Right lobe of liver (tissue), 4 donors: ENCODE results near the gene MX1.

Experiments
- POLR2A ChIP-seq: fragments of 450-650 bp; IDR thresholded peaks from one replicate; pipeline ENCODE4 v1.6.1; 2017; ENCODE audit warnings: antibody characterized with exemption, mild to moderate bottlenecking
- TF ChIP-seq, protein P1 (sequence below), 4 donors: fragments of 200-600 bp in 3 of 4; fragments of 450-650 bp in 1 of 4; IDR thresholded peaks; one replicate each; pipeline versions ENCODE4 v1.5.1 to v1.8.0; 2016 to 2022; ENCODE audit warnings: antibody characterized with exemption in 4 of 4, mild to moderate bottlenecking in 2 of 4
- donor health status: DM: no; HTN: no; CAD: no.
- donor health status: DM: no; HTN: no; CAD: no.
- donor health status: DM: no; HTN: yes; CAD: no.

DNA sequence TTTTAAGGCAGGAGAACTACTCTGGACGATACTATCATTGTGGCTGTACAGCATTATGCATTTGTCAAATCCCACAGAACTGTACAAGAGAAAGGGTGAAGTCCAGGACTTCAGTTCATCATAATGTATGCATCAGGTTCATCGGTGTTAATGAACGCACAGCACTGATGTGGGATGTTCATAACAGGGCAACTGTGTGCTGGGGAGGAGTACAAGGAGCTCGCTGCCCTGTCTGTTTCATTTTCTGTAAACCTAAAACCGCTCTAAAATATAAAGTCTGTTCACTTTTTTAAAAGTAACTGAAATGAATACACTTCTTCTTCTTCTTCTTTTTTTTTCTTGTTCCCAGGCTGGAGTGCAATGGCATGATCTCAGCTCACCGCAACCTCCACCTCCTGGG, 56.9 kb downstream of the MX1 start:
- TF ChIP-seq, protein P1, sequence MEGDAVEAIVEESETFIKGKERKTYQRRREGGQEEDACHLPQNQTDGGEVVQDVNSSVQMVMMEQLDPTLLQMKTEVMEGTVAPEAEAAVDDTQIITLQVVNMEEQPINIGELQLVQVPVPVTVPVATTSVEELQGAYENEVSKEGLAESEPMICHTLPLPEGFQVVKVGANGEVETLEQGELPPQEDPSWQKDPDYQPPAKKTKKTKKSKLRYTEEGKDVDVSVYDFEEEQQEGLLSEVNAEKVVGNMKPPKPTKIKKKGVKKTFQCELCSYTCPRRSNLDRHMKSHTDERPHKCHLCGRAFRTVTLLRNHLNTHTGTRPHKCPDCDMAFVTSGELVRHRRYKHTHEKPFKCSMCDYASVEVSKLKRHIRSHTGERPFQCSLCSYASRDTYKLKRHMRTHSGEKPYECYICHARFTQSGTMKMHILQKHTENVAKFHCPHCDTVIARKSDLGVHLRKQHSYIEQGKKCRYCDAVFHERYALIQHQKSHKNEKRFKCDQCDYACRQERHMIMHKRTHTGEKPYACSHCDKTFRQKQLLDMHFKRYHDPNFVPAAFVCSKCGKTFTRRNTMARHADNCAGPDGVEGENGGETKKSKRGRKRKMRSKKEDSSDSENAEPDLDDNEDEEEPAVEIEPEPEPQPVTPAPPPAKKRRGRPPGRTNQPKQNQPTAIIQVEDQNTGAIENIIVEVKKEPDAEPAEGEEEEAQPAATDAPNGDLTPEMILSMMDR (IDR thresholded peaks at IDR 0.05), result no peak
- TF ChIP-seq POLR2A, result no peak
